T-helper 1 cell treated with Interleukin-12 subunit alpha and Interleukin-12 subunit beta and Interleukin-4 antibody, amounts not matched to agents 30 μg/mL and 1 μg/mL, for 36 hours (primary cell): ENCODE data around the gene STK32B.
A peak's percentile ranks its signal among the peaks of the same experiment; 100 is the strongest.
"Not testable (repeated sequence)": the region's sequence is repeated elsewhere in the genome, so short reads cannot be mapped to it uniquely, and the experiment has no call there.

Source experiments
- H3K27ac Mint-ChIP-seq: one replicate; pipeline ENCODE4 v1.8.0; 2021; ENCODE audit warnings: mild to moderate bottlenecking, mixed read lengths
- H3K27me3 Mint-ChIP-seq: one replicate; pipeline ENCODE4 v1.8.0; 2021; ENCODE audit warnings: low read depth, mixed read lengths
- H3K36me3 Mint-ChIP-seq: one replicate; pipeline ENCODE4 v1.8.0; 2021; ENCODE audit warnings: low read depth, mixed read lengths
- H3K4me1 Mint-ChIP-seq: one replicate; pipeline ENCODE4 v1.8.0; 2021; ENCODE audit warnings: low read depth, mixed read lengths
- H3K4me3 Mint-ChIP-seq: one replicate; pipeline ENCODE4 v1.8.0; 2021; ENCODE audit warnings: mild to moderate bottlenecking, moderate library complexity, mixed read lengths
- H3K9me3 Mint-ChIP-seq: one replicate; pipeline ENCODE4 v1.8.0; 2021; ENCODE audit warnings: mixed read lengths

Gene STK32B

DNA sequence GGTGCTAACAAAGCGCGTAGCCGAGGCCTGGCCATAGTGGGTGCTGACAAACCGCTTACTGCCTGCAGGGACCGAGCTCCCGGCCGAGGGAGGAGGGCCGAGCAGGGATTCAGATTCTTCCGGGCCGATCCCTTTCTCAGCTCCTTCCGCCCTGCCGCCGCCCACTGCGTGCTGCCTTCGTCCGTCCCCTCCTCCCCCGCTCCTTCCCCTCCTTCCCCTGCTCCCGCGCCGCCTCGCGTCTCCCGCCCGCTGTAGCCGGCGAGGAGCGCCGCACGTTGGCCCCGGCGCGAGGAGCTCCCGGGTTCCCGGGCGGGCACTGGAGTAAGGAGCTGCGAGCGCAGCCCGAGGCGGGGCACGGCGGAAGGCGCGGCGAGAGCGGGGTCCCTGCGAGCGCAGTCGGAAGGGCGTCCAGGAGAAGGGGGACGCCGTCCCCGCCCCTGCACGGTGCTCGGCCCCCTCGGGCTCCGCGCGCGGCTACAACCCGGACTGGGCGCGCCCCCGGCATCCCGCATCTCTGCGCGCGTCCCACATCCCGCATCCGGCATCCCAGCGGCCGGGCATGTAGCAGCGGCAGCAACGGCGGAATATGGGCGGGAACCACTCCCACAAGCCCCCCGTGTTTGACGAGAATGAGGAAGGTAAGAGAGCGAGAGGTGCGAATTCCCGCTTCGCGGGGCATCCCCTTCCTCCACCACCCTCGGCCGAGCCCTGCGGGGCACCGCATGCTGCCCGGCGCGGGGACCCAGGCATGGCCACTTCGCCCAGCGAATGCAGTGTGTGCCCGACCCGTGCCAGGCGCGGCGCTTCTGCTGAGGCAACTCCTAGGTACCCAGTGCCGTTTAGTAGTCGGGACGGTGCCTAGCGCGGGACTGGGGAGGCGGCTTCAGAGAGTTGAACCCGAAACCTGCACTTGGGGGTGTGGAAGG, at the start of gene STK32B:
STK32B (plus strand) TSS at position 203 of the 926 bp plus-strand sequence.
- Mint-ChIP-seq H3K9me3 (no peaks in the 10 kb centered on the region), H3K36me3 (no peaks in the 10 kb centered on the region), H3K4me3 (peak within 1 kb of the TSS; percentile 48), H3K27ac (no peak within 1 kb of the TSS), H3K4me1 (peaks cover 3% of the 10 kb centered on the region), H3K27me3 (peaks cover 42% of the 10 kb centered on the region)

GRCh38 chr4:5001641-5002040, 49.6 kb upstream of the STK32B start:
- H3K4me1 Mint-ChIP-seq, H3K27me3 Mint-ChIP-seq, H3K4me3 Mint-ChIP-seq, H3K27ac Mint-ChIP-seq, H3K9me3 Mint-ChIP-seq, H3K36me3 Mint-ChIP-seq: not testable (repeated sequence)

DNA sequence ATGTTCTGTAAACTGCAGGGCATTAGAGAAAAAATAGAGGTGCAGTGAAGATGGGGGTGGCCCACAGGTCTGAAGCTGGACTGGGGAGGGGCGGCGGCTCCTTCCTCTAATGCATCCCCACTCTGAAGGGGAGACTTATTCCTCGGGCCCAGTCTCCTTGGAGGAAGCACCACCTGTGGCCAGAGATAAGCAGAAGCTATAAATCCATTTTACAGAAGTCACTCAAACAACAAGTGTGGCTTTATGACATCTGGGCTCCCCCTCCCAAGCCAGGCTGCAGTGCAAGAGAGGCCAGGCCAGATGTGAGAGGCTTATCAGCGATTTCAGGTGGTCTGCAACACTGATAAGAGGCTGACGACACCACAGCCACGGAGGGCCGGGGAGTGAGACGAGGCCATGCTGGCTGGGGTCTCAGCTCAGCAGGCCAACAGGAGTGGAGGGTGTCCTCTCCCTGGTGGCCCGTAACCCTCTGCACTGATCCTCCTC, 47.9 kb upstream of the STK32B start:
- Mint-ChIP-seq H3K9me3 (no peaks in the 10 kb centered on the region), H3K27me3 (no peaks in the 10 kb centered on the region), H3K4me3 (no peak overlapping the region), H3K27ac (no peak overlapping the region), H3K4me1 (no peaks in the 10 kb centered on the region), H3K36me3 (no peaks in the 10 kb centered on the region)

GRCh38 chr4:5003918-5004317, 47.4 kb upstream of the STK32B start:
- H3K36me3 Mint-ChIP-seq: no peaks in the 10 kb centered on the region
- no peaks in the 10 kb centered on the region for H3K27me3 Mint-ChIP-seq
- H3K27ac Mint-ChIP-seq: no peak overlapping the region
- H3K9me3 Mint-ChIP-seq: no peaks in the 10 kb centered on the region
- no peak overlapping the region for H3K4me3 Mint-ChIP-seq
- no peaks in the 10 kb centered on the region for H3K4me1 Mint-ChIP-seq

DNA sequence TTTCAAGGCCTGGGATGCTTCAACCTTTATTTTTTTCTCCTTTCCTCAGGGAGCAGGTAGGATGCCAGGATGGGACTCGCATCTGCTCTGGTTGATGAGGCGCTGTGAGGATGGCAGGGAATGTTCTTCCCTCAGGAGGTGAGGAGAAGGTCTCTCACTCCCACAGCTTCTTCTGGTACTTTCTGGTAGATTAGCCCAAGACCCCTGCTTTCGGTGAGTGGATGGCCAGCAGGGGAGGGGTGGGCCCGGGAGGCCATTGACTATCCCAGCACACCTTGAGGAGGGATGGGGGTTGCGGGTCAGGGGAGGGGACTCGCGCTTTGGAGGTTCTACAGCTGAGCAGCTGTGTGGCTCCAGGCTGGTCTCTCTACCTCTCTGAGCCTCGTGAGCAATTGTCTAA, 46.8 kb upstream of the STK32B start:
- H3K4me3 Mint-ChIP-seq: no peak overlapping the region
- H3K27me3 Mint-ChIP-seq: no peaks in the 10 kb centered on the region
- no peaks in the 10 kb centered on the region for H3K4me1 Mint-ChIP-seq
- H3K27ac Mint-ChIP-seq: no peak overlapping the region
- H3K36me3 Mint-ChIP-seq: no peaks in the 10 kb centered on the region
- H3K9me3 Mint-ChIP-seq: no peaks in the 10 kb centered on the region

DNA sequence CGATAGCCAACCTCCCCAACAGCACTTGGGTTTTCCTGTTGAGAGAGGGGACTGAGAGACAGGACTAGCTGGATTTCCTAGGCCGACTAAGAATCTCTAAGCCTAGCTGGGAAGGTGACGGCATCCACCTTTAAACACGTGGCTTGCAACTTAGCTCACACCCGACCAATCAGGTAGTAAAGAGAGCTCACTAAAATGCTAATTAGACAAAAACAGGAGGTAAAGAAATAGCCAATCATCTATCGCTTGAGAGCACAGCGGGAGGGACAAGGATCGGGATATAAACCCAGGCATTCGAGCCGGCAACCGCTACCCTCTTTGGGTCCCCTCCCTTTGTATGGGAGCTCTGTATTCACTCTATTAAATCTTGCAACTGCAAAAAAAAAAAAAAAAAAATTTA, 44.3 kb upstream of the STK32B start:
- H3K27ac Mint-ChIP-seq, H3K27me3 Mint-ChIP-seq, H3K36me3 Mint-ChIP-seq, H3K9me3 Mint-ChIP-seq, H3K4me3 Mint-ChIP-seq, H3K4me1 Mint-ChIP-seq: not testable (repeated sequence)

- Mint-ChIP-seq H3K27ac (no peak overlapping the region), H3K4me1 (no peaks in the 10 kb centered on the region), H3K4me3 (no peak overlapping the region), H3K27me3 (no peaks in the 10 kb centered on the region), H3K9me3 (peaks cover 3% of the 10 kb centered on the region), H3K36me3 (no peaks in the 10 kb centered on the region)
Observed at GRCh38 chr4:5009796-5010195, 41.5 kb upstream of the STK32B start.

DNA sequence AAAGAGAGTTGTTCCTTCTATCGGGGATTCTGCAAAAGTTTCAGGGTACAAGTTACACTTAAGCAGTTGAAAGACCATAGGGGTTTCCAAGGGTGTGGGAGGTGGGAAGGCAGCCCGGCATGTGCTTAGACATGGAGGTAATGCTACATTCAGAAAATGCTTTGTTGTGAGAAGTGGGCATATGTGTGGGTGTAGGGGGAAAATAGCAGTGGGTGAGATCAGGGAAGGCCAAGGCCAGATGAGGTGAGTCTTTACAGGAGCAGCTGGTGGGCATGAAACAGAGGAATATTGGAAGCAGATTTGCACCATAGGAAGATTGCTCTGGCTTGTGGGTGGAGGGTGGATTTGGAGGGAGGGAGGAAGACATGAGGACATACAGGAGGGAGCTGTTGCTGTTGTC, 40.3 kb upstream of the STK32B start:
- peaks cover 3% of the 10 kb centered on the region for H3K9me3 Mint-ChIP-seq
- H3K36me3 Mint-ChIP-seq: no peaks in the 10 kb centered on the region

DNA sequence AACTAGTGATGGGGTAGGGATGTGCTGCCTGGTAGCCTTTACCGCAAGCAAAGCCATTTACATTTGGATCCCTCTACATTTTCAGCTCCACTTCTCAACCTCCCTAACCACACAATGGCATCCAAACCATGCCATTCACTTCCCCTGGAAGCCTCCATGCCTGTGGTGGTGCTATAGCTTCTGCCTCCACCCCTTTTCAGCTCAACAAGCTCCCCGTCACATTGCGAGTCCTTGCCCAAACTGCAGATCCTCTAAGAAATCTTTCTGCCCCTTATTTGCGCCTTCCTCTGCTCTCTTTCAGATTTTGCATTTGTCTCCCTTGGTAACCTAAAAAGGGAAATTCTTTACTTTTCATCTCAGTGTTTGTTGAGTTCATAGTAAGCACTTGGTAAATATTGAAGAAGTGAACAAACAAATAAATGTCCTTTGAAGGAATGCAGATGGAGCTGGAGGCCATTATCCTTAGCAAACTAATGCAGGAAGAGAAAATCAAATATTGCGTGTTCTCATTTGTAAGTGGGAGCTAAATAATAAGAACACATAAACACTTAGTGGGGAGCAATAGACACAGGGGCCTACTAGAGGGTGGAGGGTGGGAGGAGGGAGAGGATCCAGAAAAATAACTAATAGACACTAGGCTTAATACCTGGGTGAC, 38.9 kb upstream of the STK32B start:
- no peaks in the 10 kb centered on the region for H3K36me3 Mint-ChIP-seq
- H3K27ac Mint-ChIP-seq: no peak overlapping the region
- H3K9me3 Mint-ChIP-seq: peaks cover 3% of the 10 kb centered on the region
- H3K4me1 Mint-ChIP-seq: no peaks in the 10 kb centered on the region
- H3K27me3 Mint-ChIP-seq: no peaks in the 10 kb centered on the region
- no peak overlapping the region for H3K4me3 Mint-ChIP-seq

More for the DNA sequence above, 40.3 kb upstream of the STK32B start:
- Mint-ChIP-seq H3K27ac (no peak overlapping the region), H3K4me1 (no peaks in the 10 kb centered on the region), H3K27me3 (no peaks in the 10 kb centered on the region), H3K4me3 (no peak overlapping the region)

DNA sequence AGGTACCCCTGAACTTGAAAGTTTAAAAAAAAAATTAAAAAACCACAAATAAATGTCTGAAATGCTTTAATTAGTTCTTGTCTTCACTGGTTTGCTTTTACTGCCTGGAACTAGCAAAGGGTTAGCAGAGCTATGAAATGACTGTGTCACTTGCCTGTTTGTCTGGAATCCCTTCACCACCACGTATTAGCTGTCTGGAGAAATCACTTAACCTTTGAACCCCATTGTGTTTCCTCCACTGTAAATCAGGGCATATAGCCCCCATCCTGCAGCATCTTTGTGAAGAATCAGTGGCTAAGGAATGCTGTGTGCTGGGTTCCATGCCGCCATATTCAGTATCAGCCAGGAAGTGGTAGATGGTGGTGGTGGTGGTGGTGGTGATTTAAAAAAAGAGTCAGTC, 38.3 kb upstream of the STK32B start:
- Mint-ChIP-seq H3K4me1 (no peaks in the 10 kb centered on the region), H3K27ac (no peak overlapping the region), H3K4me3 (no peak overlapping the region), H3K9me3 (peaks cover 3% of the 10 kb centered on the region), H3K27me3 (peaks cover 3% of the 10 kb centered on the region), H3K36me3 (no peaks in the 10 kb centered on the region)

DNA sequence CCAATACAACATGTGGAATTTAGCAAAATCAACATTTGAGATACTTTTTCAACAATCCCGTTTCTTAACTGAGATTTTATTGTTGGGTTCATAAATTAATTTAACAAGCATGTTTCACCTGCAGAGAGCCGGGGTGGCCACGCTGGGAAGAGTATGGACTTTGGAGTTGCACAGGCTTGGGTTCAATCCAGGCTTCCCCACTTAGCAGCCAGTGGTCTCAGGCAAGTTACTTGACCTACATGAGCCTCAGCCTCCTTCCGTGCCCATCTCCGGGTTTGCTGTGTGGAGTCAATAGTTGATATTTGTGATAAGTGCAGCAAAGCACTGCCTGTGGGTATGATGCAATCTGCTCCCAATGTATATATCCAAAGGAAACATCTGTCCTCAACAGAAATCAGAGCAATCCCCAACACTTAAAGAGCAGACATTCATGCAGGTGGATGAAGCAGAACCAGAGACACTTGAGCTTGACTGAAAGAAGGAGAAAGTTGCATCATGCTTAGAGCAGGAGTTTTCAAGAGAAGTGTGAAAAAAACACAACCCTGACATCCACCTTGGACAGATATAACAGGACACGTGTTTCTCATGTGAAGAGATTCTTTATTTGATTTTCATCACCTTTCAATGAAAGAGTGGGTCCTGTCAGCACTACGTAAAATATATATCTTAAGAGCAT, 37.1 kb upstream of the STK32B start:
- Mint-ChIP-seq H3K27ac (no peak overlapping the region), H3K36me3 (no peaks in the 10 kb centered on the region), H3K4me1 (no peaks in the 10 kb centered on the region), H3K4me3 (no peak overlapping the region), H3K9me3 (peaks cover 3% of the 10 kb centered on the region), H3K27me3 (peaks cover 3% of the 10 kb centered on the region)

GRCh38 chr4:5018096-5018495, 33.2 kb upstream of the STK32B start:
- Mint-ChIP-seq H3K4me3 (no peak overlapping the region), H3K27ac (no peak overlapping the region), H3K27me3 (peaks cover 3% of the 10 kb centered on the region), H3K36me3 (no peaks in the 10 kb centered on the region), H3K4me1 (no peaks in the 10 kb centered on the region), H3K9me3 (no peaks in the 10 kb centered on the region)

GRCh38 chr4:5018603-5019002, 32.7 kb upstream of the STK32B start:
- Mint-ChIP-seq H3K9me3 (no peaks in the 10 kb centered on the region), H3K36me3 (no peaks in the 10 kb centered on the region), H3K4me3 (no peak overlapping the region), H3K27ac (no peak overlapping the region), H3K27me3 (peaks cover 3% of the 10 kb centered on the region), H3K4me1 (no peaks in the 10 kb centered on the region)

DNA sequence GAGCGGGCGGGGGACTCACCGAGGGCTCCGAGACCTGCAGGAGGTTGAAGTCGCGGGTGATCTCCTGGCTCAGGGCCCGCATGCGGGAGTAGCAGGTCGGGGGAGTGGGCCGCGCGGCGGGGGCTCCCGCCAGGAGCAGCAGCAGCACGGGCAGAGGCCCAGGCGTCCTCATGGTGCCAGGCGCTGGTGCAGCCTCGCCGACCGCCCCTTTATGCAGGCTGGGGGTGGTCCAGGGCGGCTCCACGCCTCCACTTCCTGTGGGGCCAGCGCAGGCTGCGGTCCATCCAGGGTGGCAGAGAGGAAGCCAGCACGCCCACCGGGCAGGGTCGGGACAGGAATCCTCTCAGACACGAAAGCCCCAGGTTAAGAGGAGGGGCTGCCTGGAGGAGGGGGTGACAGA, 32.0 kb upstream of the STK32B start, which contains the start of gene CYTL1:
CYTL1 (minus strand) TSS at position 185 of the 400 bp plus-strand sequence; CDS start at position 172, 13 bp downstream.
- H3K9me3 Mint-ChIP-seq: no peaks in the 10 kb centered on the region
- H3K4me3 Mint-ChIP-seq: no peak within 1 kb of the TSS
- H3K4me1 Mint-ChIP-seq: no peaks in the 10 kb centered on the region
- H3K27ac Mint-ChIP-seq: no peak within 1 kb of the TSS
- H3K27me3 Mint-ChIP-seq: peaks cover 3% of the 10 kb centered on the region
- H3K36me3 Mint-ChIP-seq: no peaks in the 10 kb centered on the region
